ENCODE results near the gene KLHL29.

Gene KLHL29

GRCh38 chr2:23677836-23678235 is 292.9 kb downstream of the KLHL29 start:
- DNase-seq (ENCODE audit: low read depth) = no peak
- no peak overlapping the region for H3K4me3 ChIP-seq (replicated peaks; ENCODE audit: low read depth, low read length)
- no peak for TF ChIP-seq CTCF (IDR thresholded peaks at IDR 0.05; ENCODE audit: low read length, missing control alignments)

GRCh38 chr2:23679044-23679443 is 294.1 kb downstream of the KLHL29 start:
- no peak for TF ChIP-seq CTCF (IDR thresholded peaks at IDR 0.05; ENCODE audit: low read length, missing control alignments)
- no peak overlapping the region for H3K4me3 ChIP-seq (replicated peaks; ENCODE audit: low read depth, low read length)
- no peak for DNase-seq (ENCODE audit: low read depth)

- TF ChIP-seq CTCF (IDR thresholded peaks at IDR 0.05; ENCODE audit: low read length, missing control alignments) = no peak
- H3K4me3 ChIP-seq (replicated peaks; ENCODE audit: low read depth, low read length) = no peak overlapping the region
- DNase-seq (ENCODE audit: low read depth) = no peak
Measured at GRCh38 chr2:23680951-23681350, 296.0 kb downstream of the KLHL29 start.

- no peak for TF ChIP-seq CTCF (IDR thresholded peaks at IDR 0.05; ENCODE audit: low read length, missing control alignments)
- DNase-seq (ENCODE audit: low read depth) = no peak
- H3K4me3 ChIP-seq (replicated peaks; ENCODE audit: low read depth, low read length) = no peak overlapping the region
Measured at GRCh38 chr2:23681356-23682140, 296.6 kb downstream of the KLHL29 start.

GRCh38 chr2:23682481-23682880 is 297.5 kb downstream of the KLHL29 start:
- no peak for TF ChIP-seq CTCF (IDR thresholded peaks at IDR 0.05; ENCODE audit: low read length, missing control alignments)
- no peak overlapping the region for H3K4me3 ChIP-seq (replicated peaks; ENCODE audit: low read depth, low read length)
- no peak for DNase-seq (ENCODE audit: low read depth)

- no peak overlapping the region for H3K4me3 ChIP-seq (replicated peaks; ENCODE audit: low read depth, low read length)
- no peak for TF ChIP-seq CTCF (IDR thresholded peaks at IDR 0.05; ENCODE audit: low read length, missing control alignments)
- DNase-seq (ENCODE audit: low read depth) = no peak
Measured at GRCh38 chr2:23683001-23683400, 298.0 kb downstream of the KLHL29 start.

Data from fibroblast of pulmonary artery (primary cell).